Measurements from ENCODE around the gene REEP1.

Gene REEP1

DNA sequence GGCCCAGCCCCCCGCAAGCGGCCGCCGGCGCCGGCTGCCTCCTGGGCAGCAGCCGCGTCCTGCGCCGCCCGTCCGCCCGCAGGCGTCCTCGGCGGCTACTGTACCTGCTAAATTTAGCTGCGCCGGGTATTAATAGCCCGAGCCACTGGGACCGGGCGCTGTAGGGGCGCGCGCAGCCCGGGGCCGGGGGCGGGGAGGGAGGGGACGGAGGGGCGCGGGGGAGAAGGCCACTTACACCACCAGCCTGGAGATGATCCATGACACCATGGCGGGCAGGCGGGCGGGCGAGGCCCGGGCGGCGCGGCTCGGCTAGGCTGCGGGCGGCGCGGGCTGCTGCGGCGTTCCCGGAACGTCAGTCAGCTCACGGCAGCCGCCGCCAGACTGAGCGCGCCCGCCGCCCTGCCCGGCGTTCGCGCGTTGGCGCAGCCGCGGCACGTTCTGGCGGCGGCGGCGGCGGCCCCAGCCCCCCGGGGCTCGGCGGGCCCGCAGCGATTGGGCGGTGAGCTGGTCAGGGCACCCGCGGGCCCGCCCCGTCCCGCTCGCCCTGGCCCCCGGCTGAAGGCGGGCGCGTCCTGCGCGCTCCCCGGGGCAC, at the start of gene REEP1:
Gene REEP1 (minus strand): TSS at position 383 of the 592 bp plus-strand sequence. CDS start 116 bp downstream, at position 267.
- no peak for DNase-seq (ENCODE audit: low read depth, low spot score)

DNA sequence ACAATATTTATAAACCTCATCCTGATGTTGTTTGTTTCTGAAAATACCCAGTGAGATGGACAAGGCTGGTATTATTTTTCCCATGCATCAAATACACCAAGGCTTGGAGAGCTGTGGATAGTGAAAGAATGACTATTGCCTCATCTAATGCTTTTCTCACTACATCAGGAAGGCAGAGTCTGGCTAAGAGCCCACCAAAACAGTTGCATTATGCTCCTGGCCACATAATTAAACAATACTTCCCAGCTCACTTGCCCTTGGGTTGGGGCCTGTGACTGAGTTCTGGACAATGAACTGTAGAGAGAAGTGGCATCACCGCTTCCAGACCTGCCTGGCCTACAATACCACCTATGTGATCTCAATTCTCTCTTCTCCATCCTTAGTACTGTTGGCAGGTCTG, 46.4 kb upstream of the REEP1 start:
- no peak for DNase-seq (ENCODE audit: low read depth, low spot score)

DNA sequence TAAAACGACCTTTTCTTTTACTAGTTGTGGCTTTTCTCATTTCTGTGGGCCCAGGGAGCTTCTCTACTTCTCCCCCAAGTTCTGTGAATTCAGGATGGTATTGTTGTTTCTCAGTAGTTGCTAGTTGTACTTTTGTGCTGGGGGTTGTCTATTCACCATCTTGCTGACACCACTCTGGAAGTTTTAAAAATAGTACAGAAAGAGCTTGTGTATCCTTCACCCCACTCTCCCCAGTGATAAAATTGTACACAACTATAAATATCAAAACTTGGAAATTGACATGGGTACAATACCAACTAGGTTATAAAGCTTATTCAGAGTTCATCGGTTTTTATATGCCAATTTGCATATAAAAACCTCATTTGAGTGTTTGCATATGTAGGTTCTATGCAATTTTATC, 45.3 kb upstream of the REEP1 start:
- DNase-seq (ENCODE audit: low read depth, low spot score), result no peak

DNA sequence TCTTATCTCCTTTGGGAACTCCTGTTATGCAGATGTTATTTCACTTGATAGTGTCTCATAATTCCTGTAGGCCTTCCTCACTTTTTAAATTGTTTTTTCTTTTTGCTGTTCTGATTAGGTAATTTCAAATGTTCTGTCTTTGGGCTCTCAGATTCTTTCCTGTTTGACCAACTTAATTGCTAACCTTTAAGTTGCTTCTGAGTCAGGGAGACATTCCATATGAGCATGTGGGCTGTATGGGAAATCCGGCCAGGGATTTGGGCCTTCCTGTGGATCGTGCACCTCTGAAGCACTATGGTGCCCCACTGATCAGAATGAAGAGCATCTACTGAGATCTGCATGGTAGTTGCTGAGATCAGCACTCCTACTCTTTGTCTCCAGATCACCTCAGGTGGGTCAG, 44.7 kb upstream of the REEP1 start:
- no peak for DNase-seq (ENCODE audit: low read depth, low spot score)

DNA sequence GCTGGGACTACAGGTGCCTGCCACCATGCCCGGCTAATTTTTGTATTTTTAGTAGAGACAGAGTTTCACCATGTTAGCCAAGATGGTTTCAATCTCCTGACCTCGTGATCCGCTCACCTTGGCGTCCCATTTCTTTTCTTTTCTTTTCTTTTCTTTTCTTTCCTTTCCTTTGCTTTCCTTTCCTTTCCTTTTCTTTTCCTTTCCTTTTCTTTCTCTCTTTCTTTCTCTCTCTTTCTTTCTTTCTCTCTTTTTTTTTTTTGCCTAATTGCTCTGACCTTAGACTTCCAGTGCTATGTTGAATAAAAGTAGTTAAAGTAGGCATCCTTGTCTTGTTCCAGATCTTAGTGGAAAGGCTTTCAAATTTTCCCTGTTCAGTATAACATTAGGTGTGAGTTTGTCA, 41.0 kb upstream of the REEP1 start:
- DNase-seq (ENCODE audit: low read depth, low spot score), result no peak

GRCh38 chr2:86375623-86376022, 38.2 kb upstream of the REEP1 start:
- DNase-seq (ENCODE audit: low read depth, low spot score), result no peak

DNA sequence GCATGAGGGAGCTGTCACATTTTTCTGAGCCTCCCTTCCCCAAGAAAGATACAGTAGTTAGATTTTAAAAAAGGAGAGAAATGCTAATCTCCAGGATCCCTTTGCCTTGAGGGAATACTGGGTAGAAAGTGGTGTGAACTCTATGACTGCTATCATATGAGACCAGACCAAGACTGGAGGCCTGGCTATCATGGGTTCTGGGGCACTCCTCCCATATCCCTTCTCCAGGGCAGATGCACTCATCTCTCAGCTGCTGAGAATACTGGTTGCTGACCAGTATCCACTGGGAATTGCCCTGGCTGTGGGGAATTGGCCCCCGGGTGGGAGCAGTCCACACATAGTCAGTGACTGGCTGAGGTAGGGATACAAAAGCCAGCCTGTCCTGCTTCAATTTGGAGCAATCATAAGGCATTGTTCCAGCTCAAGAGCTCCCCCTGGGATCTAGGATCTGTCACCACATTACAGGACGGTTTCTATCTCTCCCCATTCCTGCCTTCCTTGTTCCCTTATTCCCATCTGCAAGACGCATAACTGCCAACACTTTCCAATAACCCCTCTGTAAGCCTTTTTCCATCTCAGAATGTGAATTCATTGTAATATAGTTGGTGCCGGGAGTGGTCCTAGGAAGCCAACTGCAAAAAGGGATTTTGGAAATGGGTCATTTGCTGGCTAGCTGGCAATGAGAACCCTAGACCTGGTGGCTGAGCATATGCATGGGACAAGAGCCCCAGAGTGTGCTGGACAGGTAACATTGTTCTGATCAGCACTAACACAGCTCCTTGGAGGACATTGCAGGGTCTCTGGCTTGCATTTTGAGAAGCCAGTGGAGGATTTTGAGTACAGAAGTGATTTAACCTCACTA, 35.4 kb upstream of the REEP1 start:
- no peak for DNase-seq (ENCODE audit: low read depth, low spot score)

GRCh38 chr2:86372133-86372532, 34.7 kb upstream of the REEP1 start:
- no peak for DNase-seq (ENCODE audit: low read depth, low spot score)

GRCh38 chr2:86371527-86371926, 34.1 kb upstream of the REEP1 start:
- DNase-seq (ENCODE audit: low read depth, low spot score), result no peak

GRCh38 chr2:86370579-86370978, 33.2 kb upstream of the REEP1 start:
- no peak for DNase-seq (ENCODE audit: low read depth, low spot score)

GRCh38 chr2:86368161-86368824, 30.9 kb upstream of the REEP1 start:
- DNase-seq (ENCODE audit: low read depth, low spot score), result no peak

GRCh38 chr2:86367499-86367777, 30.0 kb upstream of the REEP1 start:
- DNase-seq (ENCODE audit: low read depth, low spot score), result no peak

DNA sequence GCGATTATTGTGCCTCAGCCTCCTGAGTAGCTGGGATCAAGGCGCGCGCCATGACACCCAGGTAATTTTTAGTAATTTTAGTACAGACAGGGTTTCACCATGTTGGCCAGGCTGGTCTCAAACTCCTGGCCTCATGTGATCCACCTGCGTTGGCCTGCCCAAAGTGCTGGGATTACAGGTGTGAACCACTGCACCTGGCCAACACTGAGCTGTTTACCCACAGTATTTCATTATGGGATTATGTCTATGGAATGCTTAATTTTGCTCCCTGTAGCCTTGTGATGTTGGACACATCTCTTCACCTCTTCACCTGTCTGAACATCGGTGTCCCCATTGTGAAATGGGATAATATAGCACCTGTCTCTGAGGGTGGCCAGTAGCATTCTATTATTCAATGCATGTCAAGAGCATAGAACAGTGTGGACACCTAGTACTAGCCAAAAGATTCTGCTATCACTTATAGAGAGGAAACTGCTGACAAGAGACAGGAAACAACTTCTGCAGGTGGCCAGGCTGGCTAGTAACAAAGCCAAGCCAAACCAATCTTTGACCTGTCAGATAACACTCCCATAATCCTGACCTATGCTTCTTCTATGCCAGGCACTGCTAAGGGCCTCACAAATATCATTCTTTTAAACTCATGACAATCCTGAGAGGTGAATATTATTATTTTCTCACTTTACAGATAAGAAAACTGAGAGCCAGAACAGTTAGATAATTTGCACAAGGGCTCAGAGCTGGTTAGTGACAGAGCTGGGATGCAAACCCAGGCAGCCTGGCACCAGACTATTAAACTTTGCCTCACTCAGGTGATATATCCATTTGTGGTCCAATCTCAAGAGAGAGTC, 29.4 kb upstream of the REEP1 start:
- no peak for DNase-seq (ENCODE audit: low read depth, low spot score)

DNA sequence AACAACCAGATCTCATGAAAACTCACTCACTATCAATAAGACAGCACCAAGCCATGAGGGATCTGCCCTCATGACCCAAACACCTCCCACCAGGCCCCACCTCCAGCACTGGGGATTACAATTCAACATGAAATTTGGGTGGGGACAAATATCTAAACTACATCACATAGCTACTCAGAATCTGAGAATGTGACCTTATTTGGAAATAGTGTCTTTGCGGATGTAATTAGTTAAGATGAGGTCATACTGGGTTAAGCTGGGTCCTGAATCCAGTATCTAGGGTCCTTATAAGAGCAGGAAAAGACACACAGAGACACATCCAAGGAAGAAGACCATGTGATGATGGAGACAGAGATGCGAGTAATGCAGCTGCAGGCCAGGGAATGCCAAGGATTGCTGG, 27.5 kb upstream of the REEP1 start:
- DNase-seq (ENCODE audit: low read depth, low spot score), result no peak

DNA sequence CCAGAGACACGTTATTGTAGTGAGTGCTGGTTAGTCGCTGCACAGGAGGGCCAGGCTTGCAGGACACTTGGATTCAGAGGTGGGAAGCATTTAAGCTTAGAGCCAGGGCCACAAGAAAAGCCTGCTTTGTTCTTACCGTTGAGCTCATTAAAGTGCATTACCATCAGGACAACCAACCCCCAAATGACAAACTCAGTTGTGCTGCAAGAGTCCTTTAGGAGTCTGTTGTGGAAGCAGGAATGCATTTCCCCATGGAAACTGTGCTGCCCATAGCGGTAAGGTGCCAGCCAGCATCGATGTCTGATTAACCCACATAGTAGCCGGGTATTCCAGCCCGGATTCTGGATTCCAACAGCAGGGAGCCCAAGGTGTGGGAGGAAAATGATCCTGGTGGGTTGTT, 23.4 kb upstream of the REEP1 start:
- no peak for DNase-seq (ENCODE audit: low read depth, low spot score)

DNA sequence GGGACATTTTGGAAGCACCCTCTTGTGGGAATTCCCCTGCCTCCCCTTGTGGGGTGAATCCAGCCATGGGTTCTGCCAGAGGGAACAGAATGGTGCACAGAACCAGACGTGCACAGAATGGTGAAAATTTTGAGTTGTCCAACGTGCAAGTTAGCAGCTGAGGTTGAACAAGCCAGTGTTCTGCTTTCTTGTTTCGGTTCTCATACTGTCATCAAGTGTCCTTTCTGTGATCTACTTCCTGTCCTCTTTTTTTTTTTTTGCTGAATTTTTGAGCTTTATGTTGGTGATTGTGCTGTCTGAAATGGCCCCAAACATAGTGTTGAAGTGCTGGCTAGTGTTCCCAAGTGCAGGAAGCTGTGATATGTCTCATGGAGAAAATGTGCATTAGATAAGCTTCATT, 21.5 kb upstream of the REEP1 start:
- DNase-seq (ENCODE audit: low read depth, low spot score), result no peak

GRCh38 chr2:86357392-86357963, 20.1 kb upstream of the REEP1 start:
- DNase-seq (ENCODE audit: low read depth, low spot score), result no peak

DNA sequence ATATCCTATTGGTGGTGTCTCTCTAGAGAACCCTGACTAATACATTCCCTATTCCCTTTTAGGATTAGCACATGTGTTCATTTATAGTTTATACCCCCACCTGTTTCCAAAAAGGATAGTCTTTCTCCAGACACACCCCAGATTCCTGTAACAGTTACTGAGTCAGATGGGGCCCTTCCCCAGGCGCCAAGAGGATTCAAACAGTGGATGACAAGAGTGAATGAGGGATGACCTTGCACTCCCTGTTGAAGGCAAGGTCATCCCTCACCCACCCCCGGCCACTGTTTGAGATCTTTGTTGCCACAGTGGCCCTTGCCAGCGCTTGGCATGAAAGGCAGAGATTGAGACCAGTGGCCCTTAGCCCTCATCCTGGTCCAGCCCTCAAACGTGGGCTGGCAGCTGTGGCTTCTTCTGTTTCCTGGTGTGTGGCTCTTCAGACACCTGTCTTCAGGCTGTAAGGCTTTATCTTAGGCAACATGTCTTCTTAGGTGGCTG, 15.3 kb upstream of the REEP1 start:
- DNase-seq (ENCODE audit: low read depth, low spot score), result no peak

DNA sequence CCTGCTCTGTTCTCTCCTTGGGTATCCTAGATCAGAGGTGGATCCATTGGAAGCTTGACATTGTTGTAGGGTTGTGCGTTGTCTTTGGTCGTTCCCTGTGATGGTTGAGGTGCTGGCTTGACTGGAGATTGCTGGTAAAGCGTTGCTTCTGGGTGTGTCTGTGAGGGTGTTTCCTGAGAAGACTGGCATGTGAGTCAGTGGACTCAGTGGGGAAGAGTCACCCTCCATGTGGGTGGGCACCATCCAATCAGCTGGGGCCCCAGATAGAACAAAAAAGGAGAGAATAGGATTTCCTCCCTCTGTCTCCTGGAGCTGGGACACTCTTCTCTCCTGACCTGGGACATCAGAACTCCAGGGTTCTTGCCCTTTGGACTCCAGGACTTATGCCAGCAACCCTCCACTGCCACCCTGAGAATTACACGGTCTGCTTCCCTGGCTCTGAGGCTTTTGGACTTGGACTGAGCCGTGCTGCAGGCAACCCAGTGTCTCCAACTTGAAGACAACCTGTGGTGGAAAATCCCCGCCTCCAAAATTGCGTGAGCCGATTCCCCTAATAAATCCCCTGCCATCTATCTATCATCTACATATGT, 14.8 kb upstream of the REEP1 start:
- DNase-seq (ENCODE audit: low read depth, low spot score), result no peak

GRCh38 chr2:86350751-86351150, 13.3 kb upstream of the REEP1 start:
- no peak for DNase-seq (ENCODE audit: low read depth, low spot score)

DNA sequence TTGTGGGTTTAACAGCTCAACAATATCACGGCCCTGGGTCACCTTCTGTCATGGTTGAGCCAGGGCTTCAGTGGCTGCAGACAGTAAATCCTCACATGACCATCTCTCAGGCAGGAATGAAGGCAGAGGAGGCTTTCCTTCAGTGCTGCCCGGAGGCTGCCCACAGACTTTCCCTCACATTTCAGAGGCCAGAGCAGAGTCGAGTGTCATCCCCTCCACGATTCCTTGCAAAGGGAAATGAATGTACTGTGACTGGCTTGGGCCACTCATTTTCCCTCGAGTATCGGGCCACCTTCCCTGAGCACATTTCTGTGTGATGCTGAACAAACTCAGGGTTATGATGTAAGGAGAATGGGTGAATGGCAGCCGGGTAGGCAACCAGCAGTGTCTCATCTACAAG, 10.0 kb upstream of the REEP1 start:
- no peak for DNase-seq (ENCODE audit: low read depth, low spot score)
